ENCODE results near the gene DOCK4. TPM values are rescaled to one million over a fixed set of nuclear protein-coding genes. Genes with fewer than 3 reads are reported as not detected.

Gene DOCK4
- total RNA-seq, 4 donors from 2014 or later = 12.7 to 28.4 (median 19.5) TPM

GRCh38 chr7:112202816-112203215 lies 3.4 kb downstream of the DOCK4 start:
- Histone ChIP-seq H3K36me3 (no peaks in the 10 kb centered on the region), H3K9me3 (no peaks in the 10 kb centered on the region), H3K4me3 (no peak overlapping the region), H3K27me3 (peaks cover 2% of the 10 kb centered on the region), H3K27ac (no peak overlapping the region), H3K4me1 (peaks cover 0 to 25% (median 14%) of the 10 kb centered on the region in 4 donors)
- intact Hi-C loops (cut with DNase I; ENCODE audit: low total_unique reads) = no loop called here
- in situ Hi-C loops (cut with MboI; ENCODE audit: low pct_ligation_motif_present in 1 of 4, low pct_unique_long_range_greater_than_20kb in 1 of 4, low sequenced_read_pairs in 3 of 4) = loop anchor here in 2 of 4 donors (25.0 kb wide), 2 partner anchors 184 to 259 kb away; partner anchors contain the start of gene IFRD1 (in 1 of the 2)
- TF ChIP-seq POLR2A (IDR thresholded peaks at IDR 0.05) = no peak
- no peak for TF ChIP-seq POLR2AphosphoS5 (IDR thresholded peaks at IDR 0.05)
- TF ChIP-seq EP300 (IDR thresholded peaks at IDR 0.05; ENCODE audit: low read depth) = no peak
- TF ChIP-seq CTCF (IDR thresholded peaks at IDR 0.05) = no peak
- WGBS, 2 donors (ENCODE audit: low coverage in 1 of 2) = 0 to 34% methylated on average over 1 to 2 of the region's 2 CpGs
- DNase-seq = peak; percentile 23

GRCh38 chr7:112201839-112202238 lies 4.4 kb downstream of the DOCK4 start:
- TF ChIP-seq POLR2A (IDR thresholded peaks at IDR 0.05) (no peak), POLR2AphosphoS5 (IDR thresholded peaks at IDR 0.05) (no peak)
- intact Hi-C loops (cut with DNase I; ENCODE audit: low total_unique reads) = no loop called here
- Histone ChIP-seq H3K36me3 (no peaks in the 10 kb centered on the region), H3K4me1 (peaks cover 0 to 17% (median 7%) of the 10 kb centered on the region in 4 donors), H3K4me3 (no peak overlapping the region), H3K27ac (no peak overlapping the region), H3K9me3 (no peaks in the 10 kb centered on the region), H3K27me3 (peaks cover 2% of the 10 kb centered on the region)
- no peak for DNase-seq
- in situ Hi-C loops (cut with MboI; ENCODE audit: low pct_ligation_motif_present in 1 of 4, low pct_unique_long_range_greater_than_20kb in 1 of 4, low sequenced_read_pairs in 3 of 4) = loop anchor here in 2 of 4 donors (25.0 kb wide), 2 partner anchors 185 to 260 kb away; partner anchors contain the start of gene IFRD1 (in 1 of the 2)

- DNase-seq = no peak
- H3K9me3 ChIP-seq = no peaks in the 10 kb centered on the region
- intact Hi-C loops (cut with DNase I; ENCODE audit: low total_unique reads) = no loop called here
- no peak overlapping the region for H3K4me3 ChIP-seq
- 81 to 85% methylated on average over 5 to 6 of the region's 6 CpGs for whole genome bisulfite sequencing, 2 donors (ENCODE audit: low coverage in 1 of 2)
- in situ Hi-C loops (cut with MboI; ENCODE audit: low pct_ligation_motif_present in 1 of 4, low pct_unique_long_range_greater_than_20kb in 1 of 4, low sequenced_read_pairs in 3 of 4) = loop anchor here in 2 of 4 donors (25.0 kb wide), 2 partner anchors 186 to 261 kb away; partner anchors contain the start of gene IFRD1 (in 1 of the 2)
- H3K27me3 ChIP-seq = peaks cover 2% of the 10 kb centered on the region
- H3K36me3 ChIP-seq = no peaks in the 10 kb centered on the region
- H3K27ac ChIP-seq = no peak overlapping the region
- no peak for TF ChIP-seq POLR2A (IDR thresholded peaks at IDR 0.05)
- no peak for TF ChIP-seq CTCF (IDR thresholded peaks at IDR 0.05)
- no peak for TF ChIP-seq POLR2AphosphoS5 (IDR thresholded peaks at IDR 0.05)
- no peak for TF ChIP-seq EP300 (IDR thresholded peaks at IDR 0.05; ENCODE audit: low read depth)
- H3K4me1 ChIP-seq = peaks cover 0 to 17% (median 7%) of the 10 kb centered on the region in 4 donors
Observed at GRCh38 chr7:112201411-112201810, 4.8 kb downstream of the DOCK4 start.

GRCh38 chr7:112199672-112200071 lies 6.5 kb downstream of the DOCK4 start:
- H3K27me3 ChIP-seq = peaks cover 2% of the 10 kb centered on the region
- no peak for TF ChIP-seq EP300 (IDR thresholded peaks at IDR 0.05; ENCODE audit: low read depth)
- TF ChIP-seq POLR2AphosphoS5 (IDR thresholded peaks at IDR 0.05) = no peak
- TF ChIP-seq CTCF (IDR thresholded peaks at IDR 0.05) = no peak
- TF ChIP-seq POLR2A (IDR thresholded peaks at IDR 0.05) = no peak
- H3K4me3 ChIP-seq = no peak overlapping the region
- 89 to 90% methylated on average over 1 of the region's 1 CpG for WGBS, 2 donors (ENCODE audit: low coverage in 1 of 2)
- in situ Hi-C loops (cut with MboI; ENCODE audit: low pct_ligation_motif_present in 1 of 4, low pct_unique_long_range_greater_than_20kb in 1 of 4, low sequenced_read_pairs in 3 of 4) (loop anchor here in 2 of 4 donors (25.0 kb wide), 2 partner anchors 188 to 263 kb away; partner anchors contain the start of gene IFRD1 (in 1 of the 2)), intact Hi-C loops (cut with DNase I; ENCODE audit: low total_unique reads) (no loop called here)
- H3K9me3 ChIP-seq = no peaks in the 10 kb centered on the region
- H3K36me3 ChIP-seq = no peaks in the 10 kb centered on the region
- H3K27ac ChIP-seq = no peak overlapping the region
- peaks cover 0 to 12% (median 7%) of the 10 kb centered on the region in 4 donors for H3K4me1 ChIP-seq
- no peak for DNase-seq
